ENCODE results near the gene SRBD1.

The SRBD1 gene

DNA sequence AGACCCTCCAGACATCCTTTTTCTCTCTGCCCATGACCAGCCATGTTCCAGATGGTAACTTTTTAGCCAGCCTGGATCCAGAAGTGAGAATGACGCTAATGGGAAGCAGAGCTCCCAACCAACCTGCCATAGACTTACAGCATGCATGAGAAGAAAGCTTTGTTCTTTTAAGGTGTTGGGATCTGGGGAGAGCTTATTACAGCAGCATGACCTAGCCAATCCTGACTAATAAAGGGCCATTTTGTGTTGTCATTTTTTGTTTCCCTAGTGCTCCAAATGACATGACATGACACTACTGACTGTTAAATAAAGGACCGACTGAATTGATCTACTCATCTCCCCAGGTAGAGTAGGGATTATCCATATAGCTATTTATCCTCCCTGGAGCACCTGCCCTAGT is 35.2 kb upstream of the SRBD1 start:
- in situ Hi-C loops (cut with HindIII; ENCODE audit: low sequenced_read_pairs) = no loop called here
- H3K4me3 ChIP-seq (ENCODE audit: low read depth, low read length) = no peak overlapping the region
- TF ChIP-seq, protein P1, sequence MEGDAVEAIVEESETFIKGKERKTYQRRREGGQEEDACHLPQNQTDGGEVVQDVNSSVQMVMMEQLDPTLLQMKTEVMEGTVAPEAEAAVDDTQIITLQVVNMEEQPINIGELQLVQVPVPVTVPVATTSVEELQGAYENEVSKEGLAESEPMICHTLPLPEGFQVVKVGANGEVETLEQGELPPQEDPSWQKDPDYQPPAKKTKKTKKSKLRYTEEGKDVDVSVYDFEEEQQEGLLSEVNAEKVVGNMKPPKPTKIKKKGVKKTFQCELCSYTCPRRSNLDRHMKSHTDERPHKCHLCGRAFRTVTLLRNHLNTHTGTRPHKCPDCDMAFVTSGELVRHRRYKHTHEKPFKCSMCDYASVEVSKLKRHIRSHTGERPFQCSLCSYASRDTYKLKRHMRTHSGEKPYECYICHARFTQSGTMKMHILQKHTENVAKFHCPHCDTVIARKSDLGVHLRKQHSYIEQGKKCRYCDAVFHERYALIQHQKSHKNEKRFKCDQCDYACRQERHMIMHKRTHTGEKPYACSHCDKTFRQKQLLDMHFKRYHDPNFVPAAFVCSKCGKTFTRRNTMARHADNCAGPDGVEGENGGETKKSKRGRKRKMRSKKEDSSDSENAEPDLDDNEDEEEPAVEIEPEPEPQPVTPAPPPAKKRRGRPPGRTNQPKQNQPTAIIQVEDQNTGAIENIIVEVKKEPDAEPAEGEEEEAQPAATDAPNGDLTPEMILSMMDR (IDR thresholded peaks at IDR 0.05; ENCODE audit: low read depth, low read length) = no peak
- no peak for DNase-seq (ENCODE audit: low read depth, low spot score)

DNA sequence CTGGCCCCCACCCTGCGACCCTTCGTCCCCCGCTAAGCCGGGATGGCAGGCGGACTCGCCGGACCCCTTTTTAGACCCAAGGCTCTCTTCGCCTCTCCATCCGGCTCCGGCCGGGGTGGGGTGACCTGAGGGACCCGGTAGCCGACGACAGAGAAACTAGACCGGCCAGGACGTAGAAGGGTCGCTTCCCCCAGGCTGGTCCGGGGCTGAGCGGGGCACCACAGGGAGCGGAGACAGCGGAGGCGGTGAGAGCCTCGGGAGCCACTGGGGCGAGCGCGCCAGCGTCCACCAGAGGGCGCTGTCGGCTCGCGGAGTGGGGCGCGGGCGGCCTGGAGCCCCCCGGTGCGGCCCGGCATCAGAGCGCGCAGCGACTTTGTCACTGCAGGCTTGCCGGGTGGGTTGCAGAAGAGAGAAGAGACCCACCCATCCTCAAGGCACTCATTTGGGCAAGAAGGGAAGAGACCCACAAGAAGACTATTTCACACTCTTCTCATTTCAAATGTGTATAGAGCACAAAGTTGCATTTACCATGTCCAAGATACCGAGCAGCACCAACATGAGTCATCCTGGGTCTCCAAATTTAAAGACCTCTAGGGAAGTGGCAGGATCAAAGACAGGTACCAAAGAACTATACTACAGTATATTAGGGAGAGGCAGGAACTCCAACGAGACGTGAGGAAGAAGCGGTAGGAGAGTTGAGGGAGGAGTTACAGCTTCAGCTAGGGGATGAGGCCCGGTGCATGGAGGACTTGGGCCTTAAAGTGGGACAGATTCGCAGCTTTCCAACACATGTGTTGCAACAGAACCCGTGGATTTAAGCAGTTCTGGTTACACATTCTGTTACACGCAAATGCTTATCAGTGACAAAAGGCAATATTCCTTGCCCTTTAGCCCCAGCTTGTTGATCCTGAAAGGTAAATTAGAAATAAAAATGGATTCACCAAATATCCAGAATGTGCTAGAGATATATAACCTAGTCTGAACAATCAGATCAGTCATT is 32.8 kb upstream of the SRBD1 start:
- peak overlapping the region; percentile 65 for H3K4me3 ChIP-seq (ENCODE audit: low read depth, low read length)
- DNase-seq (ENCODE audit: low read depth, low spot score) = peak; percentile 43
- in situ Hi-C loops (cut with HindIII; ENCODE audit: low sequenced_read_pairs) = no loop called here
- TF ChIP-seq, protein P1 (IDR thresholded peaks at IDR 0.05; ENCODE audit: low read depth, low read length) = peak; percentile 71

DNA sequence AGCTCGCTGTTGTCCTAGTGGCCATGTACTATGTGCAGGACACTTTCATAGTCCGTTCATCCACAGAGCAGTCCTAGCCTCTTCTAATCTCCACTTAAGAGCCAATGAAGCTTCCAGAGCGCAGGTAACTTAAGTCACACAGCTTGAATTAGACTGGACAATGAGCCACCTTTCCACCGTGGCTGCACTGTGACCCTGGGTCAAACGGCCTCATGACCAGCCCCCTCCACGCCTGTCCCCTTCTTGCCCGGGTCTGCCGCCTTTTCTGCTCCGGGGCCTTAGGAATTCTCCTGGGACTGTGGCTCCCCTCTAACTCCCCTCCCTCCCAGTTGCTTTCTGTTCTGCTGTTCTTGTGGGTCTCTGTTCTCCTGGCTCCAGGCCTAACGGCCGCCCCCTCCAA is 32.0 kb upstream of the SRBD1 start:
- TF ChIP-seq, protein P1 (IDR thresholded peaks at IDR 0.05; ENCODE audit: low read depth, low read length) = no peak
- peak overlapping the region; percentile 65 for H3K4me3 ChIP-seq (ENCODE audit: low read depth, low read length)
- in situ Hi-C loops (cut with HindIII; ENCODE audit: low sequenced_read_pairs) = no loop called here
- no peak for DNase-seq (ENCODE audit: low read depth, low spot score)

DNA sequence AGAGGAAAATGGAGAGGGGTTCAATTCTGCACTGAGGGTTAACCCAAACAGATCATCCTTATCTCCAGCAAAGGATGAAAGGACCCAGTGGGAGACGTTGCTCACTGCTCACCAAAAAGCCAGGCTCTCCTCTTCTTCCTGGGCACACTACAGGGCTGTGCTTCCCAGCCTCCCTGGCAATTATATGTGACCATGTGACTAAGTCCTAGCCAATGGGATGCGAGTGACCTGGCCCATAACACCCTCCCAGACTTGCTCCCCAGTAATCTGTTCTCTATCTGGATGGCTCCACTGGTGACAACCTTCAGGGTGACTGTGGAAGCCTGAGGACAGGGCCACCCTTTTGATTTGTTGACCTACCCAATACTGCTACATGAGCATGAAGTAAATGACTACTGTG is 29.5 kb upstream of the SRBD1 start:
- no peak overlapping the region for H3K4me3 ChIP-seq (ENCODE audit: low read depth, low read length)
- in situ Hi-C loops (cut with HindIII; ENCODE audit: low sequenced_read_pairs) = no loop called here
- TF ChIP-seq, protein P1 (IDR thresholded peaks at IDR 0.05; ENCODE audit: low read depth, low read length) = no peak

DNA sequence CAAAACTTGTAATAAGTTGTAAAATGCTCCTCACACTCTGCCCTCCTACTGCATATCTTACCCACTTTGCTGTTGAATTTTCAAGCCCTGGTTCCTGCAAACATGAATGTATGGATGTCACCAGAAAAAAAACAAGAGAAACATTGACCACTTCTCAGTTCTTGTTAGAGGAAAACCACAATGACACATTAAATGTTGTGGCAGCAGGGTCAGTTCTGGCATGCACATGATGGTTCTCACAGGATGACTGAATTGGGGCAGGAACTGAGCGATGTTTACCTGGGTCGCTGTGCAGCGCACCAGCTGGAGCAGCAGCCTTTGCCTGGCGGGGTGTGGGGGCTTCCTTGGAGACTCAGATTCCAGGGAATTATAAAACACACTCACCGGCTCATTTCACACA is 26.4 kb upstream of the SRBD1 start:
- in situ Hi-C loops (cut with HindIII; ENCODE audit: low sequenced_read_pairs) = no loop called here
- H3K4me3 ChIP-seq (ENCODE audit: low read depth, low read length) = no peak overlapping the region
- TF ChIP-seq, protein P1 (IDR thresholded peaks at IDR 0.05; ENCODE audit: low read depth, low read length) = no peak
- peak; percentile 69 for DNase-seq (ENCODE audit: low read depth, low spot score)

More for the DNA sequence above, 29.5 kb upstream of the SRBD1 start:
- DNase-seq (ENCODE audit: low read depth, low spot score) = no peak

DNA sequence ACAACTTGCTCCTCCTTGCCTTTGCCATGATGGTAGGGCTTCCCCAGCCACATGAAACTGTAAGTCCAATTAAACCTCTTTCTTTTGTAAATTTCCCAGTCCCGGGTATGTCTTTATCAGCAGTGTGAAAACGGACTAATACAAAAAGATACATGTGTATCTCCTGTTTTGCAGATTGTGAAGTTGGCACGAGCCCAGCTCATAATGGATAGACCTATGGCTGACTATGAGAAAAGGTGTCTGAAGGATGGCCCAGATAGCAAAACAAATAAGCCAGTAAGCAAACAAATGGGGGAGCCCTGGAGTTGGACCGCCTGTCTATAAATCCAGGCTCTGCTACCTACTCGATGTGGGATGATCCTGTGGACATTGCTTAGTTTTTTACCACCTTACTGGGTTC is 24.9 kb upstream of the SRBD1 start:
- no peak overlapping the region for H3K4me3 ChIP-seq (ENCODE audit: low read depth, low read length)
- in situ Hi-C loops (cut with HindIII; ENCODE audit: low sequenced_read_pairs) = no loop called here
- DNase-seq (ENCODE audit: low read depth, low spot score) = no peak
- TF ChIP-seq, protein P1 (IDR thresholded peaks at IDR 0.05; ENCODE audit: low read depth, low read length) = no peak
